ENCODE measurements around the gene EIF2D.

EIF2D gene

DNA sequence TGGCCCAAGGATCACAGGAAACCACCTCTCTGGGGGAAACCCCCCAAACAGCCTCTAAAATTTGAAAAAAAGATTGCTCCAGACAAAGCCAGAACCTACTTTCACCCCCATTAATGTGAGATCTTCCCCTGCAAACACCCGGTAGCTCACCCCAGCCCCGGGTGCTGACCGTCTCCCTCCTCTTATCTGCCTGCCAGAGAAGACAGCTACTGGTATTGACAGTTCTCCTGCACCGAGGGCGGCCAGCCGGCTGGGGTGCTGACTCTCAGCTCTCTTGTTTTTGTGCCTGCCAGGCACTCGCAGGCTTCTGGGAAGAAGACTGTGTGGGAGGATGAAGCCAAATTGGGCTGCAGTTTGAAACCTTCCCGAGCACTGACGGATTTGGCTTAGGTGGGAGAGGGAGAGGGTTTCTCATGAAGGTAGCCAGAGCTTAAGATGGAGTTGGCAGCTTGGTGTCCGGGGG is 56.8 kb downstream of the EIF2D start:
- H4K20me1 ChIP-seq: no peaks in the 10 kb centered on the region
- no peak for TF ChIP-seq Cebpa-rat (IDR thresholded peaks at IDR 0.05)
- peak overlapping the region; percentile 67 for H3K27ac ChIP-seq
- no peaks in the 10 kb centered on the region for H3K9me3 ChIP-seq
- peak overlapping the region; percentile 90; the same call in 1 of the 2 replicates for H3K9ac ChIP-seq
- peaks cover 67% of the 10 kb centered on the region for H3K4me1 ChIP-seq
- H3K4me3 ChIP-seq: no peak overlapping the region
- peak overlapping the region; percentile 90 for H3K4me2 ChIP-seq
- H3K36me3 ChIP-seq: peaks cover 15% of the 10 kb centered on the region; the same call in 1 of the 2 replicates
- no peaks in the 10 kb centered on the region for H3K27me3 ChIP-seq

DNA sequence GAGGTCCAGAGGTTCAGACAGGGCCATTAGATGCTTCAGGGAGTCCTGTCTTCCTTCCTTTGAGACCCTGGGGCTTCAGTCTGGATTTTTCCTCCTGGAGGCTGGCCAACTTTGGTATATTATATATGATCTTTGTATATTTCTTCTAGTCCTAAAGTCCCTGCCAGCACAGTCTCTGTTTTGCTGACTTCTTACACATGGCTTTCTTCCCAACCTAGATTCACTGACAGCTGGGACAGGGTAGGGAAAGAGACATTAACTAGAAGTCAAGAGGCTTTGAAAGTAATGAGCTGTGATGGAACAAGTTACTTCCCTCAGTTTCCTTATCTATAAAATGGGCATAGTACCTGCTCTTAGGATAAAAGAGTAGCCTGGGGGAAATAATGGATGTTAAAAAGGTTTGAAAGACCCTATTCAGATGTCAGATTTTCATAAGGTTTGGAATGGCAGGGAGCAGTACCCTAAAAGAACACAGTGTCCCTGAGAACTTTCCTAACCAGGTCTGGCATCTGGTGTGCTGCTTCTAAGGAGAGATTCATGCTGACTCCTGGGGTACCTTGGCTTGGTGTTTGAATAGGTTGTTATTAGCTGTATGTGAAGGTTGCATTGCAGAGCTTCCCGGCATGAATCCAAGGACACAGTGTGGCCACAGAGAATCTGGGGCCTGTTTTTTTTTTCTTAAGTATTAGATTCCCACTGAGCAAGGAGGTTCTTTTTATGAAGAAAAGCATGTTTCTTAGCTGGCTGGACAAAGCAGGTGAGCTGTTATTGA is 57.4 kb downstream of the EIF2D start:
- H3K36me3 ChIP-seq: 0 out of 2 replicates have a peak, but pooled peaks cover 10% of the 10 kb centered on the region
- peaks cover 67% of the 10 kb centered on the region for H3K4me1 ChIP-seq
- no peaks in the 10 kb centered on the region for H3K9me3 ChIP-seq
- H3K27me3 ChIP-seq: no peaks in the 10 kb centered on the region
- peak overlapping the region; percentile 67 for H3K27ac ChIP-seq
- H3K4me3 ChIP-seq: no peak overlapping the region
- H3K4me2 ChIP-seq: peak overlapping the region; percentile 90
- TF ChIP-seq Cebpa-rat (IDR thresholded peaks at IDR 0.05): no peak
- no peaks in the 10 kb centered on the region for H4K20me1 ChIP-seq
- H3K9ac ChIP-seq: peak overlapping the region; percentile 90; the same call in 1 of the 2 replicates

DNA sequence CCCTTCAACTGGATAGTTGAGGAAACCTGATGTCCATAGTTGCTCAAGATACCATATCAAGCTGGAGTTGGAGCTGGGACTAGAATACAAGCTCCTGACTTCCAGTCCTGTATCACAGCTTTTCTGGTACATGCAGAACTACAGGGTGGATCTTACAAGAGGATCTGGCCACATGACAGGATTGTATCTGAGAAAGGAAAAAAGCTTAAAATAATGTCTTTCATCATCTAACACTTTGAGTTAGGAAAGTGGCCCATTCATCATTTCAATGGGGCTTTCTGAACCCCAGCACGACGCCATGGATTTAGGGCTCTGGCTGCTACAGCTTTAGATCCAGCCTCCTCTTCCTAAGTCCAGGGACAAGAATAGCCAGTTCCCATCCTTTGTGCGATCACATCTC is 58.1 kb downstream of the EIF2D start:
- Histone ChIP-seq H3K27me3 (no peaks in the 10 kb centered on the region), H3K4me1 (peaks cover 66% of the 10 kb centered on the region)

DNA sequence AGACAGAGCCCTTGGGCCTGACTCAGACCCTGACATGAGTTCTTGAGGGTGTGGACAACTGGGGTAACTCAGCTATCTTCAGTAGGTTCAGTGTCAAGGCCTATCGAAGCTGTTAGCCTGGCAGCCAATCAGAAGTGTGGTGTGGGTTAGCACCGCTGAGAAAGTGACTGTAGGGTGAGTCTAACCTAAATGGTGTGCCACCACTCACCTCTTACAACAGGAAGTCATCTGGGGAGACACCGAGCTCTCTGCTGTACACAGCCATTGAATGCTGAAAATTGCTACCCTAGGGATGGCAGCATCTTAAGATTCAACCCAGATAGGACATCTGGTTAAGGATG is 60.3 kb downstream of the EIF2D start:
- TF ChIP-seq Cebpa-rat (IDR thresholded peaks at IDR 0.05): no peak
- peak overlapping the region; percentile 11; the same call in 1 of the 2 replicates for H3K27ac ChIP-seq
- no peaks in the 10 kb centered on the region for H3K27me3 ChIP-seq
- no peak overlapping the region for H3K4me3 ChIP-seq
- no peaks in the 10 kb centered on the region for H4K20me1 ChIP-seq
- peaks cover 29% of the 10 kb centered on the region for H3K36me3 ChIP-seq
- peak overlapping the region; percentile 39 for H3K4me2 ChIP-seq
- peaks cover 75% of the 10 kb centered on the region for H3K4me1 ChIP-seq
- H3K9me3 ChIP-seq: peaks cover 4% of the 10 kb centered on the region; the same call in 1 of the 2 replicates
- H3K9ac ChIP-seq: no peak overlapping the region

More for the DNA sequence above, 58.1 kb downstream of the EIF2D start:
- Histone ChIP-seq H3K4me3 (no peak overlapping the region), H3K9me3 (no peaks in the 10 kb centered on the region), H3K36me3 (peaks cover 14% of the 10 kb centered on the region; the same call in 1 of the 2 replicates), H3K4me2 (peak overlapping the region; percentile 13; the same call in 1 of the 2 replicates), H3K27ac (peak overlapping the region; percentile 8; the same call in 1 of the 2 replicates), H3K9ac (no peak overlapping the region), H4K20me1 (no peaks in the 10 kb centered on the region)
- TF ChIP-seq Cebpa-rat (IDR thresholded peaks at IDR 0.05): no peak

DNA sequence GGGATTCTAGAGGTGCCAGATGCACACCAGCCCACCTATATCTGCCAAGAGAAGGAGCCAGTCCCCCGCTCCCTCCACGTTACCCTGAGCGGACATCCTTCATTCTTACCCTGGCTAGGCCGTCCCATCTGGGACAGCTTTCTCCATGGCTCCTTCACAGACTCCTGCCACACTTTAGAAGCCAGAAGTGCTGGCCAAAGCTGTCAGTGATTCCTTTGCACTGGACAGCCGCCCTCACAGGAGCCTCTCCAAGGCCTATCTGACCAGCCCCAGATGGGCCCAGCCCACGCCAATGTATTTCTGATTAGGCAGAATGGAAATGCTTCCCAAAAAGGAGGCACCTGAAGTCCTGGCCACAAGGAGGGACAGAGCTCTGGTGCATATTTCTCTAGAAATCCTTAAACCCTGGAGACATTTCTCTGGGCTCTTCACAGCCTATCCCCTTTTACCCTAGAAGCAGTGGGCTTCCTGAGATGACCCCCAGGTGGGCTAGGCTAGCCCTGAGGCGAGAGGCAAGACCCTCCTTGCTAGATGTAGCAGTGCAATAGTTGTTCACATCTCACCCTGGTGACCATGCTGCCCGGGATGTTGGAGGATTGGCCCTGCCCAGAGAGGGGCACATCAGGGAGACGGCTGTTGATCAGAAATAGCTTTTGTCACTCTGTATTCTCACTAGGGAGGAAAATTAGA is 60.8 kb downstream of the EIF2D start:
- peaks cover 71% of the 10 kb centered on the region for H3K4me1 ChIP-seq
- TF ChIP-seq Cebpa-rat (IDR thresholded peaks at IDR 0.05): no peak
- H3K9me3 ChIP-seq: peaks cover 4% of the 10 kb centered on the region; the same call in 1 of the 2 replicates
- H4K20me1 ChIP-seq: no peaks in the 10 kb centered on the region
- peaks cover 32% of the 10 kb centered on the region for H3K36me3 ChIP-seq
- H3K27me3 ChIP-seq: no peaks in the 10 kb centered on the region
- peak overlapping the region; percentile 39 for H3K4me2 ChIP-seq
- no peak overlapping the region for H3K9ac ChIP-seq
- peak overlapping the region; percentile 31; the same call in 1 of the 2 replicates for H3K27ac ChIP-seq
- no peak overlapping the region for H3K4me3 ChIP-seq

DNA sequence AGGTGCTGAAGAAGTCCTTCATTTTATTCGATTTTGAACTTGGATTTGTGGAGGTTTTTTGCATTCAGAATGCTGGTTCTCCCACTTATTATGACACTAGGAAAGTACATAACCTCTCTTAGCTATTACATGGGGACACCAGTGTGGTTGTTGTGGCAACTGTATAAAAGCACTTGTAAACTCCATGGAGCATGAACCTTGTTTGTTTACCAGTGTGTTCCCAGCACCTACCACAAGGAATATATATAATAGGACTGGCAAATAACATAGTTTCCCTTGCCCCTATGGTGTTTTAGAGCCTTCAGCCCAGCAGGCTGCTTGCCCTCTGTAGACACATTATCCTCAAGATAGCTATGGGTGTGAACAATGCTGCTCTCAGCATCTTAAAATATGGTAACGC is 61.8 kb downstream of the EIF2D start:
- H3K36me3 ChIP-seq: peaks cover 32% of the 10 kb centered on the region
- H3K27ac ChIP-seq: 0 out of 2 replicates have a peak overlapping the region, but pooled peaks have one; percentile 31
- H3K4me2 ChIP-seq: peak overlapping the region; percentile 39
- peaks cover 69% of the 10 kb centered on the region for H3K4me1 ChIP-seq
- no peak for TF ChIP-seq Cebpa-rat (IDR thresholded peaks at IDR 0.05)
- H3K4me3 ChIP-seq: no peak overlapping the region
- H3K9ac ChIP-seq: no peak overlapping the region
- H3K9me3 ChIP-seq: peaks cover 4% of the 10 kb centered on the region; the same call in 1 of the 2 replicates
- H3K27me3 ChIP-seq: no peaks in the 10 kb centered on the region
- no peaks in the 10 kb centered on the region for H4K20me1 ChIP-seq

DNA sequence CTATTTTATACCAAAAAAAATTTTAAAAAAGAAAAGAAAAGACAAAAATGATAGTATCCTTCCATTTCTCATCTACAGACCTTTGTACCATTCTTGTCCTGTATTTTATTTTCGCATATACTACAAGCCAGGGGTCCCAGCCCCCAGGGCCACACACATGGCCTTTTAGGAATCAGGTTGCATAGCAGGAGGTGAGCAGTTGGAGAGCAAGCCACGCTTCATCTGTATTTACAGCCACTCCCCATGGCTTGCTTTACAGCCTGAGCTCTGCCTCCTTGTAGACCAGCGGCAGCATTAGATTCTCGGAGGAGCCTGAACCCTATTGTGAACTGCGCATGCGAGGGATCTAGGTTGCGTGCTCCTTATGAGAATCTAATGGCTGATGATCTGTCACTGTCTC is 65.2 kb downstream of the EIF2D start:
- Histone ChIP-seq H3K4me2 (no peak overlapping the region), H3K36me3 (peaks cover 36% of the 10 kb centered on the region), H3K9ac (no peak overlapping the region), H3K9me3 (peaks cover 4% of the 10 kb centered on the region; the same call in 1 of the 2 replicates), H3K27ac (no peak overlapping the region), H3K27me3 (no peaks in the 10 kb centered on the region), H3K4me3 (no peak overlapping the region), H4K20me1 (no peaks in the 10 kb centered on the region), H3K4me1 (peaks cover 79% of the 10 kb centered on the region)
- TF ChIP-seq Cebpa-rat (IDR thresholded peaks at IDR 0.05): no peak

DNA sequence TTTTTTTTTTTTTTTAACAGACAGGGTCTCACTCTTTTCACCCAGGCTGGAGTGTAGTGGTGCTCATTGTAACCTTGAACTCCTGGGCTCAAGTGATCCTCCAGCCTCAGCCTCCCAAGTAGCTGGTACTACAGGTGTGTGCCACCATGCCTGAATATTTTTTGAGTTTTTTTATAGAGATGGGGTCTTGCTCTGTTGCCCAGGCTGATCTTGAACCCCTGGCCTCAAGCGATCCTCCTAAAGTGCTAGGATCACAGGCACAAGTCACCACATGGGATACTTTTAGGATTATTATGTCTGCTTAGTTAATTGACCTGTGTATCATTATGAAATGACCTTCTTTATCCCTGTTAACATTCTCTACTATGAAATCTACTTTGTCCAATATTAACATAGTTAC is 66.9 kb downstream of the EIF2D start:
- Histone ChIP-seq H3K4me2 (peak overlapping the region; percentile 89; the same call in 1 of the 2 replicates), H3K36me3 (peaks cover 26% of the 10 kb centered on the region), H3K27ac (no peak overlapping the region), H3K9me3 (peaks cover 4% of the 10 kb centered on the region; the same call in 1 of the 2 replicates), H3K9ac (no peak overlapping the region), H3K27me3 (no peaks in the 10 kb centered on the region), H3K4me3 (no peak overlapping the region), H4K20me1 (no peaks in the 10 kb centered on the region), H3K4me1 (peaks cover 79% of the 10 kb centered on the region)
- TF ChIP-seq Cebpa-rat (IDR thresholded peaks at IDR 0.05): no peak

DNA sequence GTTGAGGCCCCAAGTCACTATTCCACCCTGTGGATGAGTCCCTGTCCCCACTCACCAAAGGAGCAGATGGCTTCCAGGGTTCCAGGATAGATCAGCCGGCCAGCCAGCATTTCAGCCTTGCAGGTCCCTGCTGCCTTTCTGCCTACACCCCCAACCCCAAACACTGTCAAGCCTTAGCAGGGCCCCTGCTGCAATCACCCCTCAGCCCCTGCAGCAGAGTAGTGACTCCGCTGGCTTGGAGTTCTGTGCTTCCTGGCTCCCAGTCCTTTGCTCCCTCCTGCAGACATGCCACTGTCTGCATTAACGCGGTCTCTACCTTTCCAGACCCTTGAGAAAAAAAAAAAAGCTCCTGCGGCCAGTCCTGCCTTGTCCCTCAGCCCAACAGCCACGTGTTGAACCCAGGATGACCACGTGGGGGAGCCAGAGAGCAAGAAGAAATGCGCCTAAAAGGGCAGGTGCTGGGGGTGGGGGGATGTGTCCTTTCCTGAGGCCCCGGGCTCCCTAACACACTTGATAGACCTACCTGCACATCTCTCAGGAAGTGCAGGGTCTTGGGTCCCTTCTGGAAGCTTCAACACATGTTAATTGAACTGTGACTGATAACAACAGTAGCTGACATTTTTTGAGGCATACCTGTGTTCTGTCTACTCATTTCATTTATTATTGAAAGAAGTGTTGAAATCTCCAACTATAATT is 67.6 kb downstream of the EIF2D start:
- peak overlapping the region; percentile 86 for H3K27ac ChIP-seq
- peaks cover 4% of the 10 kb centered on the region; the same call in 1 of the 2 replicates for H3K9me3 ChIP-seq
- no peak for TF ChIP-seq Cebpa-rat (IDR thresholded peaks at IDR 0.05)
- peaks cover 26% of the 10 kb centered on the region for H3K36me3 ChIP-seq
- peak overlapping the region; percentile 89 for H3K4me2 ChIP-seq
- H4K20me1 ChIP-seq: no peaks in the 10 kb centered on the region
- peaks cover 79% of the 10 kb centered on the region for H3K4me1 ChIP-seq
- peak overlapping the region; percentile 63 for H3K9ac ChIP-seq
- H3K27me3 ChIP-seq: no peaks in the 10 kb centered on the region
- no peak overlapping the region for H3K4me3 ChIP-seq

Data from BLaER1 (cell line).